ENCODE results near the gene SMURF2.
"Not testable (repeated sequence)": the region's sequence is repeated elsewhere in the genome, so short reads cannot be mapped to it uniquely, and the experiment has no call there.

DNA sequence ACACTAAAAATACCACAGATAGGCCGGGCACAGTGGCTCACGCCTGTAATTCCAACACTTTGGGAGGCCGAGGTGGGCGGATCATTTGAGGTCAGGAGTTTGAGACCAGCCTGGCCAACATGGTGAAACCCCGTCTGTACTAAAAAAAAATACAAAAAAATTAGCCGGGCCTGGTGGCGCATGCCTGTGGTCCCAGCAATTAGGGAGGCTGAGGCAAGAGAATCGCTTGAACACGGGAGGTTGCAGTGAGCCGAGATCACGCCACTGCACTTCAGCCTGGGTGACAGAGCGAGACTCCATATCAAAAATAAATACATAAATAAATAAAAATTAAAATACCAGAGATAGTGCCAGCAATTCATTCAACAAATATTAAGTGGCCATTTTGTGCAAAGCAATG, 1.7 kb upstream of the SMURF2 start:
- TF ChIP-seq, protein P1, sequence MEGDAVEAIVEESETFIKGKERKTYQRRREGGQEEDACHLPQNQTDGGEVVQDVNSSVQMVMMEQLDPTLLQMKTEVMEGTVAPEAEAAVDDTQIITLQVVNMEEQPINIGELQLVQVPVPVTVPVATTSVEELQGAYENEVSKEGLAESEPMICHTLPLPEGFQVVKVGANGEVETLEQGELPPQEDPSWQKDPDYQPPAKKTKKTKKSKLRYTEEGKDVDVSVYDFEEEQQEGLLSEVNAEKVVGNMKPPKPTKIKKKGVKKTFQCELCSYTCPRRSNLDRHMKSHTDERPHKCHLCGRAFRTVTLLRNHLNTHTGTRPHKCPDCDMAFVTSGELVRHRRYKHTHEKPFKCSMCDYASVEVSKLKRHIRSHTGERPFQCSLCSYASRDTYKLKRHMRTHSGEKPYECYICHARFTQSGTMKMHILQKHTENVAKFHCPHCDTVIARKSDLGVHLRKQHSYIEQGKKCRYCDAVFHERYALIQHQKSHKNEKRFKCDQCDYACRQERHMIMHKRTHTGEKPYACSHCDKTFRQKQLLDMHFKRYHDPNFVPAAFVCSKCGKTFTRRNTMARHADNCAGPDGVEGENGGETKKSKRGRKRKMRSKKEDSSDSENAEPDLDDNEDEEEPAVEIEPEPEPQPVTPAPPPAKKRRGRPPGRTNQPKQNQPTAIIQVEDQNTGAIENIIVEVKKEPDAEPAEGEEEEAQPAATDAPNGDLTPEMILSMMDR (IDR thresholded peaks at IDR 0.05) = not testable (repeated sequence)
- not testable (repeated sequence) for TF ChIP-seq POLR2A (IDR thresholded peaks at IDR 0.05; ENCODE audit: low read depth); EP300 (IDR thresholded peaks at IDR 0.05)

Data from esophagus muscularis mucosa (tissue), 4 donors.